Neural progenitor cell (in vitro differentiated cells): ENCODE data around the gene GUCY2D.

Experiments used
- EZH2 ChIP-seq: fragments of 200-600 bp; sonication (generic); IDR thresholded peaks from 2 replicates; pipeline ENCODE4 v1.6.1; 2017; ENCODE audit warnings: antibody characterized with exemption, mild to moderate bottlenecking, moderate library complexity
- TF ChIP-seq, protein P1 (sequence below): fragments of 200-600 bp; sonication (generic); IDR thresholded peaks from 2 replicates; pipeline ENCODE4 v1.5.1; 2017; ENCODE audit warnings: antibody characterized with exemption, mild to moderate bottlenecking

DNA sequence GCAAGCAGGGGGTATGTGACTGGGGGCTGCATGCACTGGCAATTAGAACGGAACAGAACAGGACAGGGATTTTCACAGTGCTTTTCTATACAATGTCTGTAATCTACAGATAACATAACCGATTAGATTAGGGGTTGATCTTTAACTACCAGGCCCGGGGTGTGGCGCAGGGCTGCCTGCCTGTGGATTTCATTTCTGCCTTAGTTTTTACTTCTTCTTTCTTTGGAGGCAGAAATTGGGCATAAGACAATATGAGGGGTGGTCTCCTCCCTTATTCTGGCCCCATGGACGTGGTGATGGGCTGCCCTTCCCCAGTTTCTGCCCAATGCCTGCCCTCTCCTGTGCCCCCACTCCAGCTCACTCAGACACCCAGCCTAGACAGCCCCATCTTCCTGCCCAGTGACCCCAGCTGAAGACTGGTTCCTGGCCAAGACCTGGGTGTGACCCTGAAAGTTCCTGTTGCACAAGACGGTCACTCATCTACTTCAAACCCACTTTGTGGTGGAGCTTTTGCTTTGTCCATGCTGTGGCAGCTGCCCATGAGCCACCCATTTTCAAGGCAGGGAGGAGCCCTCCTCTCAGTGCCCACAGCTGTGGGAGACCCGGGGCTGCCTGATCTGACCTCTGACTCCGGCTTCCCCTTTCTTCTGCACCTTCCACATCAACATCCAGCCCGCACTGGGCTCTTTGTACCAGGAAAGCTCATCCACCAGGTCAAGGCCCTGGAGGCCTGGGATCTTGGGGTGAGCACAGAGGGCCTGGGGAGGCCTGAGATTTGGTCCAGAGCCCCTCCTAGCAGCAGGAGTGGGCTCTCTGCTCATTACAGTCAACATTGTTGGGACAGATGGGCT is 66.5 kb downstream of the GUCY2D start:
- TF ChIP-seq, protein P1, sequence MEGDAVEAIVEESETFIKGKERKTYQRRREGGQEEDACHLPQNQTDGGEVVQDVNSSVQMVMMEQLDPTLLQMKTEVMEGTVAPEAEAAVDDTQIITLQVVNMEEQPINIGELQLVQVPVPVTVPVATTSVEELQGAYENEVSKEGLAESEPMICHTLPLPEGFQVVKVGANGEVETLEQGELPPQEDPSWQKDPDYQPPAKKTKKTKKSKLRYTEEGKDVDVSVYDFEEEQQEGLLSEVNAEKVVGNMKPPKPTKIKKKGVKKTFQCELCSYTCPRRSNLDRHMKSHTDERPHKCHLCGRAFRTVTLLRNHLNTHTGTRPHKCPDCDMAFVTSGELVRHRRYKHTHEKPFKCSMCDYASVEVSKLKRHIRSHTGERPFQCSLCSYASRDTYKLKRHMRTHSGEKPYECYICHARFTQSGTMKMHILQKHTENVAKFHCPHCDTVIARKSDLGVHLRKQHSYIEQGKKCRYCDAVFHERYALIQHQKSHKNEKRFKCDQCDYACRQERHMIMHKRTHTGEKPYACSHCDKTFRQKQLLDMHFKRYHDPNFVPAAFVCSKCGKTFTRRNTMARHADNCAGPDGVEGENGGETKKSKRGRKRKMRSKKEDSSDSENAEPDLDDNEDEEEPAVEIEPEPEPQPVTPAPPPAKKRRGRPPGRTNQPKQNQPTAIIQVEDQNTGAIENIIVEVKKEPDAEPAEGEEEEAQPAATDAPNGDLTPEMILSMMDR: no peak
- TF ChIP-seq EZH2: no peak
